ENCODE data around the gene ATRNL1. TPM values are rescaled to one million over a fixed set of nuclear protein-coding genes. Genes with fewer than 3 reads are reported as not detected.

Gene ATRNL1
- total RNA-seq, 2 donors from 2014 or later, result 5.1 to 22.9 TPM

DNA sequence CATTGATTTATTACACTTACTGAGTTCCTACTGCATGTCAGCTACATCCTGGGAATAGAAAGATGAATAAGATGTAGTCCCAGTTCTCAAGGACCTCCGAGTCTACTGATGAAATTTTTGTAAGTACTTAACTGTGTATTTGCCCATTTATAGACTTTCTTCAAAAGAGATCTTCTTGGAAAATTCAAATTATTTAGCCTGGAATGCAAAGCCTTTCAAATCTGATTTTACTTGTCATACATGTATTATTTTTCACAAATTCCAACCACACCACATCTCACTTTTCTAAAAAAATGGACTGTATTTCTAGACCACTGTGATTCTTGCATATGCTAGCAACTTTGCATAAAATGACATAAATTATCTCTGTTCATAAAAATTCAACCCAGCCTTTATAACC is 581.3 kb downstream of the ATRNL1 start:
- no peak overlapping the region for H3K27ac ChIP-seq
- intact Hi-C loops (cut with DNase I), result no loop called here
- WGBS, result 71% methylated on average over 1 of the region's 1 CpG

DNA sequence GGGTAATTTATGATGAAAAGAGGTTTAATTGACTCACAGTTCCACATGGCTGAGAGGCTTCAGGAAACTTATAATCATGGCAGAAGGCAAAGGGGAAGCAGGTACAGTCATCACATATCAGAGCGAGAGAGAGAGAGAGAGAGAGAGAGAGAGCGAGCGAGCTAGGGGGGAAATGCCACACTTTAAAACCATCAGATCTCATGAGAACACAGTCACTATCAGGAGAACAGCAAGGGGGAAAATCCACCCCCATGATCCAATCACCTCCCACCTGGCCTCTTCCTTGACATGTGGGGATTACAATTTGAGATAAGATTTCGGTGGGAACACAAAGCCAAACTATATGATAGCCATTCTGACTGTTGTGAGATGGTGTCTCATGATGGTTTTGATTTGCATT is 603.6 kb downstream of the ATRNL1 start:
- H3K27me3 ChIP-seq (replicated peaks; ENCODE audit: insufficient read depth), result no peaks in the 10 kb centered on the region
- H3K4me1 ChIP-seq (replicated peaks), result no peaks in the 10 kb centered on the region
- intact Hi-C loops (cut with DNase I), result no loop called here
- no peak overlapping the region for H3K4me3 ChIP-seq
- no peaks in the 10 kb centered on the region for H3K9me3 ChIP-seq
- H3K36me3 ChIP-seq, result no peaks in the 10 kb centered on the region
- whole genome bisulfite sequencing, result 83% methylated on average over 4 of the region's 4 CpGs
- TF ChIP-seq POLR2AphosphoS5 (IDR thresholded peaks at IDR 0.05) (no peak), POLR2A (IDR thresholded peaks at IDR 0.05) (no peak), CTCF (IDR thresholded peaks at IDR 0.05) (no peak)
- H3K27ac ChIP-seq, result no peak overlapping the region
- DNase-seq (ENCODE audit: low spot score), result no peak

More for the DNA sequence above, 581.3 kb downstream of the ATRNL1 start:
- no peak for DNase-seq (ENCODE audit: low spot score)
- Histone ChIP-seq H3K4me3 (no peak overlapping the region), H3K4me1 (replicated peaks) (no peaks in the 10 kb centered on the region), H3K9me3 (no peaks in the 10 kb centered on the region), H3K27me3 (replicated peaks; ENCODE audit: insufficient read depth) (no peaks in the 10 kb centered on the region), H3K36me3 (no peaks in the 10 kb centered on the region)
- TF ChIP-seq POLR2A (IDR thresholded peaks at IDR 0.05), result no peak
- TF ChIP-seq CTCF (IDR thresholded peaks at IDR 0.05), result no peak
- TF ChIP-seq POLR2AphosphoS5 (IDR thresholded peaks at IDR 0.05), result no peak

DNA sequence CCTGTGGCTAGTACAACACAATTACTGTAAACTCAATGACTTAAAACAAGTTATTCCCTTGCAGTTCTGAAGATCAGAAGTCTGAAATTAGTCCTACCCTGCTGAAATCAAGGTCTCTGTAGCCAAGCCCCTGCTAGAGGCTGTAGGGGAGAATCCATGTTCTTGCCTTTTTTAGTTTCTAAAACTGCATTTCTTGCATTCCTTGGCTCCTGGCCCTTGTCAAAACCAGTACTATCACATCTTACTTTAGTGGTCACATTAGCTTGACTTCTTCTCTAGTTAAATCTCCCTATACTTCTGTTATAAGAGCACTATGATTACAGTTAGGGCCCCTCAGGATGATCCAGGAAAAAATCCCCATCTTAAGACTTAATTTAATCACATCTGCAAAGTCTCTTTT is 612.9 kb downstream of the ATRNL1 start:
- no peaks in the 10 kb centered on the region for H3K36me3 ChIP-seq
- no peaks in the 10 kb centered on the region for H3K27me3 ChIP-seq (replicated peaks; ENCODE audit: insufficient read depth)
- intact Hi-C loops (cut with DNase I), result no loop called here
- H3K4me3 ChIP-seq, result no peak overlapping the region
- H3K4me1 ChIP-seq (replicated peaks), result no peaks in the 10 kb centered on the region
- no peak for TF ChIP-seq POLR2AphosphoS5 (IDR thresholded peaks at IDR 0.05)
- no peak for TF ChIP-seq CTCF (IDR thresholded peaks at IDR 0.05)
- no peak for TF ChIP-seq POLR2A (IDR thresholded peaks at IDR 0.05)
- H3K9me3 ChIP-seq, result no peaks in the 10 kb centered on the region
- H3K27ac ChIP-seq, result no peak overlapping the region
- no peak for DNase-seq (ENCODE audit: low spot score)

DNA sequence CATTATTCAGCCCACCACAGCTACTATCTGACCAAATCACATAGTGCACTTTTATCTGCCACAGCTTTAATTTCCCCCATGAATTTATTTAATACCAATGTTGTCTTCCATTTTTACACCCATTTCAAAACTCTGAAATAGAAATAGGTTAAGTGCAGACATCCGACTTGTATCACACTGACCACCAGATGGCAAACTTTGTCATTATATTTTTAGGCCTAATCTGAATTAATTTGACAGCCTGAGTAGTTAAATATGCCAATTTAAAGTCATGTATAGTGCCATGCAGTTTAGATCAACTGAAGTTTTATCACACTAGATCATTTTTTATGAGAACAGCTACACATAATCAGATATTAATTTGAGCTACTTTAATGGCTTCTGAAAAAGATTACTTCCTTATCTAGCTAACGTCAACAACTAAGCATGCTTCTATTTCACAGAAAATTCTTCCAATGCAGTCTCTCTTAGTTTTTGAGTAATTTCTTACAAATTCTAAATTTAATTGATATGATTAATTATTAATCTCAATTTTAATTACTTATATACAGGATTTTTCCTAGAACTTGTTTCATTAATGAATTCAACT is 613.4 kb downstream of the ATRNL1 start:
- DNase-seq (ENCODE audit: low spot score), result no peak
- intact Hi-C loops (cut with DNase I), result no loop called here

More for the DNA sequence above, 613.4 kb downstream of the ATRNL1 start:
- Histone ChIP-seq H3K4me1 (replicated peaks) (no peaks in the 10 kb centered on the region), H3K27ac (no peak overlapping the region), H3K36me3 (no peaks in the 10 kb centered on the region), H3K27me3 (replicated peaks; ENCODE audit: insufficient read depth) (no peaks in the 10 kb centered on the region), H3K4me3 (no peak overlapping the region), H3K9me3 (no peaks in the 10 kb centered on the region)
- peak in 3 of 4 experiments; percentile 7 to 38 (median 36) for TF ChIP-seq CTCF (IDR thresholded peaks at IDR 0.05)
- no peak for TF ChIP-seq POLR2A (IDR thresholded peaks at IDR 0.05)
- WGBS, result 43% methylated on average over 2 of the region's 2 CpGs

Data from prostate gland (tissue), 2 donors.